Measurements from ENCODE around the gene WDR26.

DNA sequence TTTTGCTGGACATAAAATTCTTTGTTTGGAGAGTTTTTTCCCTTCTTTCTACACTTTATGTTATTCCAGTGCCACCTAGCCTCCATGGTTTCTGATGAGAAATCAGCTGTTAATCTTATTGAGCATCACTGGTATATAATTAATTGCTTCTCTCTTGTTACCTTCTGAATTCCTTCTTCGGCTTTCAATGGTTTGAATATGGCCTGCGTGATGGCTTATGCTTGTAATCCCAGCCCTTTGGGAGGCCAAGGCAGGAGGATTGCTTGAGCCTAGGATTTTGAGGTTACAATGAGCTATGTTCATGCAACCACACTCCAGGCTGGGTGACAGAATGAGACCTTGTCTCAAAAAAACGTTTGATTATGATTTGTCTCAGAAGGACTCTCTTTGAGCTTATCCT, 90.9 kb downstream of the WDR26 start:
- TF ChIP-seq, protein P1, sequence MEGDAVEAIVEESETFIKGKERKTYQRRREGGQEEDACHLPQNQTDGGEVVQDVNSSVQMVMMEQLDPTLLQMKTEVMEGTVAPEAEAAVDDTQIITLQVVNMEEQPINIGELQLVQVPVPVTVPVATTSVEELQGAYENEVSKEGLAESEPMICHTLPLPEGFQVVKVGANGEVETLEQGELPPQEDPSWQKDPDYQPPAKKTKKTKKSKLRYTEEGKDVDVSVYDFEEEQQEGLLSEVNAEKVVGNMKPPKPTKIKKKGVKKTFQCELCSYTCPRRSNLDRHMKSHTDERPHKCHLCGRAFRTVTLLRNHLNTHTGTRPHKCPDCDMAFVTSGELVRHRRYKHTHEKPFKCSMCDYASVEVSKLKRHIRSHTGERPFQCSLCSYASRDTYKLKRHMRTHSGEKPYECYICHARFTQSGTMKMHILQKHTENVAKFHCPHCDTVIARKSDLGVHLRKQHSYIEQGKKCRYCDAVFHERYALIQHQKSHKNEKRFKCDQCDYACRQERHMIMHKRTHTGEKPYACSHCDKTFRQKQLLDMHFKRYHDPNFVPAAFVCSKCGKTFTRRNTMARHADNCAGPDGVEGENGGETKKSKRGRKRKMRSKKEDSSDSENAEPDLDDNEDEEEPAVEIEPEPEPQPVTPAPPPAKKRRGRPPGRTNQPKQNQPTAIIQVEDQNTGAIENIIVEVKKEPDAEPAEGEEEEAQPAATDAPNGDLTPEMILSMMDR (IDR thresholded peaks at IDR 0.05), result no peak
- TF ChIP-seq POLR2A (IDR thresholded peaks at IDR 0.05), result no peak
